ENCODE measurements around the gene SMAD6.

- no peak for TF ChIP-seq EZH2 (IDR thresholded peaks at IDR 0.05; ENCODE audit: insufficient read depth, poor library complexity, severe bottlenecking)
- TF ChIP-seq EZH2phosphoT487 (IDR thresholded peaks at IDR 0.05; ENCODE audit: insufficient read depth, low read depth) = no peak
These were observed 94.3 kb downstream of the SMAD6 start for GRCh38 chr15:66796343-66796742.
